Ishikawa (cell line): ENCODE results near the gene KRT80.

Experiments
- CEBPB ChIP-seq: IDR thresholded peaks from 2 replicates; pipeline ENCODE4 v1.6.1; 2012
- EP300 ChIP-seq: IDR thresholded peaks from 2 replicates; pipeline ENCODE4 v1.6.1; 2012; ENCODE audit warnings: borderline replicate concordance
- NFIC ChIP-seq: IDR thresholded peaks from 2 replicates; pipeline ENCODE4 v1.6.1; 2012
- RAD21 ChIP-seq: IDR thresholded peaks from 2 replicates; pipeline ENCODE4 v1.6.1; 2012; ENCODE audit warnings: low read depth
- TAF1 ChIP-seq: IDR thresholded peaks from 2 replicates; pipeline ENCODE4 v1.6.1; 2012; ENCODE audit warnings: low read depth, mild to moderate bottlenecking
- TCF12 ChIP-seq: IDR thresholded peaks from 2 replicates; pipeline ENCODE4 v1.6.1; 2012; ENCODE audit warnings: low read depth
- YY1 ChIP-seq: IDR thresholded peaks from 2 replicates; pipeline ENCODE4 v1.6.1; 2012; ENCODE audit warnings: low read depth
- ZBTB7A ChIP-seq: IDR thresholded peaks from 2 replicates; pipeline ENCODE4 v1.6.1; 2012; ENCODE audit warnings: low read depth
- TF ChIP-seq, protein P1 (sequence below): IDR thresholded peaks from 2 replicates; pipeline ENCODE4 v1.6.1; 2012
- TF ChIP-seq, protein P2 (sequence below): IDR thresholded peaks from 2 replicates; pipeline ENCODE4 v1.6.1; 2012; ENCODE audit warnings: low read depth, mild to moderate bottlenecking

DNA sequence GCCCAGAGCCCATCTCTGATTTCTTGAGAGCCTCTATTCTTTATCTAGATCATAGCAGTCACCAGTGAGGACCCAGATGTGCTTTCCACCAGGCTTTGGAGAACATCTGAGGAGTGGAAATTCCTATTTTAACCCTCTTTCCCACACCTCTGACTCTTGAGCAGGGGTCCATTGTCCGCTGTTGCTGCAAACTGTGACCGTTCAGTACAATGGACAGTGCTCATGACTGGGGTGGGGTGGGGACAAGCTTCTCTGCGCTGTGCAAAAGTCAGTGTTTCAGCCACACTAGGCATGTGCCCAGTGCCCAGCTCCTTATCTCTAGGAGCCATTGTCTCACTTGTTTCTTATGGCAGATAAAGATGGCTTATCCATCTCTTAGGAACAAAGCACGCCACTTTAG lies 24.3 kb upstream of the KRT80 start:
- TF ChIP-seq ZBTB7A, result peak; percentile 50; the same call in 1 of the 2 replicates
- TF ChIP-seq, protein P1, sequence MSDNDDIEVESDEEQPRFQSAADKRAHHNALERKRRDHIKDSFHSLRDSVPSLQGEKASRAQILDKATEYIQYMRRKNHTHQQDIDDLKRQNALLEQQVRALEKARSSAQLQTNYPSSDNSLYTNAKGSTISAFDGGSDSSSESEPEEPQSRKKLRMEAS, result peak; percentile 36; the same call in 1 of the 2 replicates
- TF ChIP-seq TAF1, result no peak
- TF ChIP-seq RAD21, result peak; percentile 19; the same call in 1 of the 2 replicates
- TF ChIP-seq, protein P2, sequence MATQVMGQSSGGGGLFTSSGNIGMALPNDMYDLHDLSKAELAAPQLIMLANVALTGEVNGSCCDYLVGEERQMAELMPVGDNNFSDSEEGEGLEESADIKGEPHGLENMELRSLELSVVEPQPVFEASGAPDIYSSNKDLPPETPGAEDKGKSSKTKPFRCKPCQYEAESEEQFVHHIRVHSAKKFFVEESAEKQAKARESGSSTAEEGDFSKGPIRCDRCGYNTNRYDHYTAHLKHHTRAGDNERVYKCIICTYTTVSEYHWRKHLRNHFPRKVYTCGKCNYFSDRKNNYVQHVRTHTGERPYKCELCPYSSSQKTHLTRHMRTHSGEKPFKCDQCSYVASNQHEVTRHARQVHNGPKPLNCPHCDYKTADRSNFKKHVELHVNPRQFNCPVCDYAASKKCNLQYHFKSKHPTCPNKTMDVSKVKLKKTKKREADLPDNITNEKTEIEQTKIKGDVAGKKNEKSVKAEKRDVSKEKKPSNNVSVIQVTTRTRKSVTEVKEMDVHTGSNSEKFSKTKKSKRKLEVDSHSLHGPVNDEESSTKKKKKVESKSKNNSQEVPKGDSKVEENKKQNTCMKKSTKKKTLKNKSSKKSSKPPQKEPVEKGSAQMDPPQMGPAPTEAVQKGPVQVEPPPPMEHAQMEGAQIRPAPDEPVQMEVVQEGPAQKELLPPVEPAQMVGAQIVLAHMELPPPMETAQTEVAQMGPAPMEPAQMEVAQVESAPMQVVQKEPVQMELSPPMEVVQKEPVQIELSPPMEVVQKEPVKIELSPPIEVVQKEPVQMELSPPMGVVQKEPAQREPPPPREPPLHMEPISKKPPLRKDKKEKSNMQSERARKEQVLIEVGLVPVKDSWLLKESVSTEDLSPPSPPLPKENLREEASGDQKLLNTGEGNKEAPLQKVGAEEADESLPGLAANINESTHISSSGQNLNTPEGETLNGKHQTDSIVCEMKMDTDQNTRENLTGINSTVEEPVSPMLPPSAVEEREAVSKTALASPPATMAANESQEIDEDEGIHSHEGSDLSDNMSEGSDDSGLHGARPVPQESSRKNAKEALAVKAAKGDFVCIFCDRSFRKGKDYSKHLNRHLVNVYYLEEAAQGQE, result peak; percentile 94
- no peak for TF ChIP-seq CEBPB
- TF ChIP-seq EP300, result no peak
- no peak for TF ChIP-seq YY1
- TF ChIP-seq TCF12, result no peak
- TF ChIP-seq NFIC, result 0 out of 2 replicates have a peak, but pooled peaks have one; percentile 4
